ENCODE data around the gene TMTC2. TPM values are rescaled to one million over a fixed set of nuclear protein-coding genes. Genes with fewer than 3 reads are reported as not detected.

TMTC2 gene
- total RNA-seq, 2 experiments from 2014 or later: 2.5 to 3.1 TPM

- Mint-ChIP-seq H3K27me3 (no peaks in the 10 kb centered on the region), H3K36me3 (ENCODE audit: low read depth) (no peaks in the 10 kb centered on the region), H3K4me1 (ENCODE audit: low read depth) (no peaks in the 10 kb centered on the region), H3K4me3 (no peak overlapping the region), H3K27ac (no peak overlapping the region), H3K9me3 (no peaks in the 10 kb centered on the region)
- CTCF ChIA-PET: no interaction called here
- ATAC-seq (no peak), DNase-seq (no peak)
- POLR2A ChIA-PET: no interaction called here
- TF ChIP-seq CTCF (IDR thresholded peaks at IDR 0.05): no peak
- intact Hi-C loops (cut with micrococcal nuclease): no loop called here
Measured at GRCh38 chr12:82694970-82695369, 8.3 kb downstream of the TMTC2 start.

GRCh38 chr12:82695531-82695930, 8.8 kb downstream of the TMTC2 start:
- ChIA-PET CTCF (interaction anchor here (3.1 kb wide), 1 partner anchor 10 kb away, joined by 17 read pairs; the partner anchor contains the start of gene TMTC2), POLR2A (no interaction called here)
- TF ChIP-seq CTCF (IDR thresholded peaks at IDR 0.05): no peak
- H3K4me3 Mint-ChIP-seq: no peak overlapping the region
- H3K27ac Mint-ChIP-seq: no peak overlapping the region
- DNase-seq: no peak
- no peak for ATAC-seq
- H3K9me3 Mint-ChIP-seq: no peaks in the 10 kb centered on the region
- intact Hi-C loops (cut with micrococcal nuclease): no loop called here
- no peaks in the 10 kb centered on the region for H3K4me1 Mint-ChIP-seq (ENCODE audit: low read depth)
- no peaks in the 10 kb centered on the region for H3K36me3 Mint-ChIP-seq (ENCODE audit: low read depth)
- no peaks in the 10 kb centered on the region for H3K27me3 Mint-ChIP-seq

GRCh38 chr12:82696543-82696942, 9.8 kb downstream of the TMTC2 start:
- TF ChIP-seq CTCF (IDR thresholded peaks at IDR 0.05): no peak
- DNase-seq (no peak), ATAC-seq (no peak)
- Mint-ChIP-seq H3K36me3 (ENCODE audit: low read depth) (no peaks in the 10 kb centered on the region), H3K9me3 (no peaks in the 10 kb centered on the region), H3K4me3 (no peak overlapping the region), H3K27ac (no peak overlapping the region), H3K4me1 (ENCODE audit: low read depth) (no peaks in the 10 kb centered on the region), H3K27me3 (no peaks in the 10 kb centered on the region)
- ChIA-PET POLR2A (no interaction called here), CTCF (interaction anchor here (3.1 kb wide), 1 partner anchor 11 kb away, joined by 17 read pairs; the partner anchor contains the start of gene TMTC2)
- intact Hi-C loops (cut with micrococcal nuclease): no loop called here

GRCh38 chr12:82698708-82699564, 12.2 kb downstream of the TMTC2 start:
- H3K9me3 Mint-ChIP-seq: no peaks in the 10 kb centered on the region
- ATAC-seq: no peak
- intact Hi-C loops (cut with micrococcal nuclease): no loop called here
- ChIA-PET CTCF (interaction anchor here (1.1 kb wide), 1 partner anchor 13 kb away, joined by 3 read pairs; no protein-coding TSS in a partner anchor), POLR2A (no interaction called here)
- no peak overlapping the region for H3K27ac Mint-ChIP-seq
- DNase-seq: no peak
- H3K4me1 Mint-ChIP-seq (ENCODE audit: low read depth): no peaks in the 10 kb centered on the region
- H3K4me3 Mint-ChIP-seq: no peak overlapping the region
- TF ChIP-seq CTCF (IDR thresholded peaks at IDR 0.05): no peak
- no peaks in the 10 kb centered on the region for H3K36me3 Mint-ChIP-seq (ENCODE audit: low read depth)
- no peaks in the 10 kb centered on the region for H3K27me3 Mint-ChIP-seq

GRCh38 chr12:82705774-82706173, 19.1 kb downstream of the TMTC2 start:
- ChIA-PET POLR2A (no interaction called here), CTCF (no interaction called here)
- Mint-ChIP-seq H3K4me3 (no peak overlapping the region), H3K4me1 (ENCODE audit: low read depth) (no peaks in the 10 kb centered on the region), H3K27me3 (no peaks in the 10 kb centered on the region), H3K36me3 (ENCODE audit: low read depth) (no peaks in the 10 kb centered on the region), H3K9me3 (no peaks in the 10 kb centered on the region), H3K27ac (no peak overlapping the region)
- ATAC-seq: no peak
- DNase-seq: no peak
- no peak for TF ChIP-seq CTCF (IDR thresholded peaks at IDR 0.05)
- intact Hi-C loops (cut with micrococcal nuclease): no loop called here

Data from activated CD8-positive, alpha-beta T cell treated with anti-CD3 and anti-CD28 coated beads for 36 hours (primary cell).